ENCODE measurements around the gene ULBP1.
A peak's percentile ranks its signal among the peaks of the same experiment; 100 is the strongest.
"Not testable (repeated sequence)": the region's sequence is repeated elsewhere in the genome, so short reads cannot be mapped to it uniquely, and the experiment has no call there.

The ULBP1 gene

DNA sequence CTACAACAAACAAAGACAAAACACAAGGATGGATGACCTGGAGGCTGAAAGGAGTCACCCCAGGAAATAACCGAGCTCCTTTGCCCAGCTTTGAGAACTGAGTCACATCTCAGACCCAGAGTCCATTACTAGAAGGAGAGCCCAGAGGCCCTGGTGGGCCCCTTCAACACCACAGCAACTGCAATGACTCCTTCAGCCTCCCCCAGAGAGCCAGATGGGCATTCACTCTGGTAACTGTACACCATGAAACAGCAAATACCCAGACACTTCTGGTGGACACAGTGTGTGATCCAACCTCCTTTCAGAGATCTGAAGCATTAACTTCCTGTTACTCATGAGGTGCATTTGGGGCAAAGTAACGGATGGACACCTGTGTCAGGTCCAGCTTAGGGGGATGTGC, 39.0 kb downstream of the ULBP1 start:
- no peak overlapping the region for H3K4me3 ChIP-seq (ENCODE audit: low read length)
- TF ChIP-seq, protein P1, sequence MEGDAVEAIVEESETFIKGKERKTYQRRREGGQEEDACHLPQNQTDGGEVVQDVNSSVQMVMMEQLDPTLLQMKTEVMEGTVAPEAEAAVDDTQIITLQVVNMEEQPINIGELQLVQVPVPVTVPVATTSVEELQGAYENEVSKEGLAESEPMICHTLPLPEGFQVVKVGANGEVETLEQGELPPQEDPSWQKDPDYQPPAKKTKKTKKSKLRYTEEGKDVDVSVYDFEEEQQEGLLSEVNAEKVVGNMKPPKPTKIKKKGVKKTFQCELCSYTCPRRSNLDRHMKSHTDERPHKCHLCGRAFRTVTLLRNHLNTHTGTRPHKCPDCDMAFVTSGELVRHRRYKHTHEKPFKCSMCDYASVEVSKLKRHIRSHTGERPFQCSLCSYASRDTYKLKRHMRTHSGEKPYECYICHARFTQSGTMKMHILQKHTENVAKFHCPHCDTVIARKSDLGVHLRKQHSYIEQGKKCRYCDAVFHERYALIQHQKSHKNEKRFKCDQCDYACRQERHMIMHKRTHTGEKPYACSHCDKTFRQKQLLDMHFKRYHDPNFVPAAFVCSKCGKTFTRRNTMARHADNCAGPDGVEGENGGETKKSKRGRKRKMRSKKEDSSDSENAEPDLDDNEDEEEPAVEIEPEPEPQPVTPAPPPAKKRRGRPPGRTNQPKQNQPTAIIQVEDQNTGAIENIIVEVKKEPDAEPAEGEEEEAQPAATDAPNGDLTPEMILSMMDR (conservative IDR thresholded peaks at IDR 0.05; ENCODE audit: low read length): no peak
- DNase-seq (ENCODE audit: low read depth): no peak

DNA sequence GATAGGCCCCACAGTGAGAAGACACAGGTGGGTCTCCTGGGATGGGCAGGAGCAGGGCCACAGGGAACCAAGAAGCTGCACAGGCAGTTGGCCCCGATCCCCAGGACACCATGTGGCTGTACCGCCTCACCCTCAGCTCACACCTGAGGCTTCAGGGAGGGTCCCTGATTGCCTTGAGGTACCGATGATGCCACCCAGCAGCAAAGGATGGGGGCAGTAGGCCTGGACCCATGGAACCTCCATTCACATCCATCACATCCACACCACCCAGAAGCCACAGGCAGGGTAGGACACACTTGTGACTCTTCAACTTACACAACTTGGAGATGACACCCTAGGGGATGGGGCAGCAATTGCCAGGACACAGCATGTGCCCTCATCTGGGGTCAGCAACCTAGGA, 39.9 kb downstream of the ULBP1 start:
- not testable (repeated sequence) for DNase-seq (ENCODE audit: low read depth)

DNA sequence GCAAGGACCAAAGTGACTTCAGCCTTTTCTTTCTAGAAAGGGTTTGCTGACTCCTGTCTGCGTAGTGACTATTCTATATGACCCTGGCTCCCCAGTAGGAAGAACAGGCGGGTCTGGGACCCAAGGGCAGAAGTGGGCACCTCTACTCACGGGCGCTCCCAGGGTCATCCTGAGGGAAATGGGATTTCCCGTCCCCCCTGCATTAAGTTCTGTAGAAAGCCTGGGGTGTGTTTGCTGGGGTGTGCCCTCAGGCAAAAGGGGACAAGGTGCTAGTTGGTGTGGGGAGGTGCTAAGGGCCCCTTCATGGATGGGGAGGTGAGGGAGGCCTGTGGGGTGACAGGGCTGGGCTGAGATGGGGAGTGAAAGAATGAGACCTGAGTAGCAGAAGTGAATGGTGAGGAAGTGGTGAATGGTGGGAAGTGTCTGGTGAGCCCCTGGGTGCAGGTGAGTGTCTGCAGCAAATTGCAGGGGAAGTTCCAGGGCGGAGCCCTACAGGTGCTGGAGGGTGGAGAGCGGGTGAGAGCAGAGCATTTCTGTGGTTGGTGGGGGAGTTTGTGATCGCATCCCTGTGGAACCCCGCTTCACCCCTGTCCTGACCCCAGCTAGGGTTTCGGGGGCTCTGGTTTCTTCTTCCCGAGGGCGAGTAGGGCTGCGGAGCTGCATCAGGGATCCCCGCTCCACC, 40.5 kb downstream of the ULBP1 start:
- TF ChIP-seq, protein P1 (conservative IDR thresholded peaks at IDR 0.05; ENCODE audit: low read length): no peak
- peak overlapping the region; percentile 69 for H3K4me3 ChIP-seq (ENCODE audit: low read length)
- DNase-seq (ENCODE audit: low read depth): no peak

More for the DNA sequence above, 39.9 kb downstream of the ULBP1 start:
- not testable (repeated sequence) for H3K4me3 ChIP-seq (ENCODE audit: low read length)

DNA sequence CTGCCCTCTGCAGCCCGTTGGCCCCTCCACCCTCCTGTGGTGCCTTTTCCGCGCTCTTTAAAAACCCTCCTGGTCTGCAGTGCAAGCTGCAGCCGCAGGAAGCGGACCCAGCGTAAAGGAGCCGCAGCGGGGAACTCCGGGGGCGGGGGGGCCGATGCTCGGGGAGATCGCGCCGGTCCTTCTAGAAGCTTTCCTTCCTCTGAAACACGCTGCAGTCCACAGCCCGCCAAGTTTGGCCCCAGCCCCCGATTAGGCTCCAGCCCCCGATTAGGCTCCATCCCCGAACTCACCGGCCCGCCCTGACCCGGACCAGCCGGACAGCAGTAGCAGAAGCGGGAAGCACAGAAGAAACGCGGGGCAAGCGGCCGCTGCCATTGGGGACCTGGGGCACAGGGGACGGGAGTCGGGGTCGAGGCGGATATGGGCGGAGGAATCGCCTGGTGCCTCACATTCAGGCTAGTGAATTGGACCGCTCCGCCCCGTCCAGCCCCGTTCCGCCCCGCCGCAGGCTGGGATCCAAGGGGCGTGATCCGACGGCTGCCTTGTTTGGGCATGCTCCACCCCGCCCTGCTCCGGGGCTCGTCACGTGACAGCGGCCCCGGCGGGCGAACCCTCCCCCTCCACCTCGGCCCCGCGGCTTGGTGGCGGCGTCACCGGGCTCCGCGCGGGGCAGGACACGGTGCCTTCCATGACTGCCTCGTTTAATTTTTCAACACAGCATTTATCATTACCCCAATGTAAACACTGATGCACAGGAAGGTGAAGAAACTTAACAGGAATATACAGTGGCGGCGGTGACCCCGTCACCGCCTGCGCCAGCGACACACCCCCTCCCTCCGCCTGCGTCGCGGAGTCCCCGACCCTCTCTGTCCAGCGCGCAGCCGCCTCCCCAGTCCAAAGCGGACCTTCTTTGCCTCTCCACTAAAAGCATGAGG, 41.3 kb downstream of the ULBP1 start:
- DNase-seq (ENCODE audit: low read depth): peak; percentile 81
- TF ChIP-seq, protein P1 (conservative IDR thresholded peaks at IDR 0.05; ENCODE audit: low read length): peak; percentile 24
- peak overlapping the region; percentile 69 for H3K4me3 ChIP-seq (ENCODE audit: low read length)

DNA sequence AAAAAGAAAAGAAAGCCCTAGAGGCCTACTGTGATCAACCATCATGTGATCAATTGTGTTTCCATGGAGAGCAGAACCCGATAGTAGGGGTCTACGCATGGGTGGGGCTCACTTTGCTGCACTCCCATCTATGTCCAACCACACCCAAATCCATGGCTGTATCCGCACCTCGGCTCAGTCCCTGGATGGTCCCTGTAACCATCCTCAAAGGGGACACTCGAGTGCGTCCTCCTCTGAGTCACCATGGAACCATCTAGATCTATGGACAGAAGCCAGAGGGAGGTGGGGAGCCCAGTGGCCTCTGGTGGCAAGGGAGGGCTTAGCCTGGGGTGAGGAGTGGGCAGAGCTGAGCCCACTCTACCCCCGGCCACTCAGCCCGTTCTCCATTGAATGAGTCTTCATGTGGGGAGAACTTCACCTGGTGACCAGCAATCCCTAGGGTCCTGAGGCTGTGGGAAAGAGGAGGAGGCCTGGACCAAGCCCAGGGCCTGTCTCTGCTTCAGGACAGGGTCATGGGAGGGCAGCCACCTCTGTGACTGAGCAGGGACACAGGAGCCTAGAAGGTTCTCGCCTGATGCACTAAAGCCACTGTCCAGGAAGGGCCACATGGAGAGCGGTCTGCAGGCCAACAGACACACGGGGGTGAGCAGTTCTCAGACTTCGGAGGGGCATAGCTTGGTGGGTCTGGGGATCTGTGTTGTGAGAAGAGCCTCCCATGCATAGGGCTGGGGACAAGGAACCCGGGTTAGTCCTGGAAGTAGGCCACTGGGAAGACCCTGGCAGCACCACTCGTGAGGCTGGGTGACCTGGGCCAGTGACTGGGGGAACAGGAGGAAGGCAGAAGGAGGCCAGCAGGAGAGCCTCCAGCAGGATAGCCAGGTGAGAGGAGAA, 42.3 kb downstream of the ULBP1 start:
- TF ChIP-seq, protein P1 (conservative IDR thresholded peaks at IDR 0.05; ENCODE audit: low read length): no peak
- DNase-seq (ENCODE audit: low read depth): no peak
- H3K4me3 ChIP-seq (ENCODE audit: low read length): peak overlapping the region; percentile 69

DNA sequence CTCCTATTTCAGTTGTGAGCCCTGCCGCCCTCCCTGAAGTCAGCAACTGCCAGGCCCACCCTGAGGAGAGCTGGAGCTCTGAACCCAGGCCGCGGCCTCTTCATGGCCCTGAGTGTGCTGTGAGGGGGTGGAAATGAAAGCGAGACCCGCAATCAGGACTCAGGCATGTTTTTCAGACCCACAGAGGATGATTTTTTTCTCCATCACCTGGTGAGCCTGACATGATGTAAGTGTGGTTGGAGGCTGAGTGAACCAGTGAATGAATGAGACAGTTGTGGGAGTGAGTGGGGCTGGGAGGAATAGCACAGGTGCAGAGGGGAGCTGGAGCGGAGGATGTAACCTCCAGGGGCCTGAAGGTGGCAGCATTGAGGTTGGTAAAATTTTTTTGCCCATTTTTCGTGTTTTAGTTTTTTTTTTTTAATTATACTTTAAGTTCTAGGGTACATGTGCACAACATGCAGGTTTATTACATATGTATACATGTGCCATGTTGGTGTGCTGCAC, 43.3 kb downstream of the ULBP1 start:
- TF ChIP-seq, protein P1 (conservative IDR thresholded peaks at IDR 0.05; ENCODE audit: low read length): peak; percentile 66
- no peak overlapping the region for H3K4me3 ChIP-seq (ENCODE audit: low read length)
- DNase-seq (ENCODE audit: low read depth): no peak

DNA sequence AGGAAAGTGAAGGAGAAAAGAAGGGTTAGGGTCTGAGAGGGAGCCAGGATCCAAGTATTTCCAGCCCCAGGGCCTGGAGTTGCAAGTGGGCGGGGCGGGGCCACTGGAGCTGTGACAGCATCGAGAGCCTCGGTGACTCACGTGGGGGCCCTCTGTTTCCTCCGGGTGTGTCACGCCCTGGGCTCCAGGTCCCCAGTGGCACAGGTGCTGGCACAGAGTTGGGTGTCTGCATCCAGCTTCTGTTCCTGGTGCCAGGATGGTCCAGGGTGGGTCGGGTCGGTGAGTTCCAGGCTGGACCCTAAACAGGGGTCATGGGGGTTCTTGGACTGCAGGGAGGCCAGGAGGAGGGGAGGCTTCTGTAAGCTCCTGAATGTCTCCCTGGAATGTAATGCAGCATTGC, 44.8 kb downstream of the ULBP1 start:
- no peak for DNase-seq (ENCODE audit: low read depth)
- TF ChIP-seq, protein P1 (conservative IDR thresholded peaks at IDR 0.05; ENCODE audit: low read length): no peak
- H3K4me3 ChIP-seq (ENCODE audit: low read length): no peak overlapping the region

DNA sequence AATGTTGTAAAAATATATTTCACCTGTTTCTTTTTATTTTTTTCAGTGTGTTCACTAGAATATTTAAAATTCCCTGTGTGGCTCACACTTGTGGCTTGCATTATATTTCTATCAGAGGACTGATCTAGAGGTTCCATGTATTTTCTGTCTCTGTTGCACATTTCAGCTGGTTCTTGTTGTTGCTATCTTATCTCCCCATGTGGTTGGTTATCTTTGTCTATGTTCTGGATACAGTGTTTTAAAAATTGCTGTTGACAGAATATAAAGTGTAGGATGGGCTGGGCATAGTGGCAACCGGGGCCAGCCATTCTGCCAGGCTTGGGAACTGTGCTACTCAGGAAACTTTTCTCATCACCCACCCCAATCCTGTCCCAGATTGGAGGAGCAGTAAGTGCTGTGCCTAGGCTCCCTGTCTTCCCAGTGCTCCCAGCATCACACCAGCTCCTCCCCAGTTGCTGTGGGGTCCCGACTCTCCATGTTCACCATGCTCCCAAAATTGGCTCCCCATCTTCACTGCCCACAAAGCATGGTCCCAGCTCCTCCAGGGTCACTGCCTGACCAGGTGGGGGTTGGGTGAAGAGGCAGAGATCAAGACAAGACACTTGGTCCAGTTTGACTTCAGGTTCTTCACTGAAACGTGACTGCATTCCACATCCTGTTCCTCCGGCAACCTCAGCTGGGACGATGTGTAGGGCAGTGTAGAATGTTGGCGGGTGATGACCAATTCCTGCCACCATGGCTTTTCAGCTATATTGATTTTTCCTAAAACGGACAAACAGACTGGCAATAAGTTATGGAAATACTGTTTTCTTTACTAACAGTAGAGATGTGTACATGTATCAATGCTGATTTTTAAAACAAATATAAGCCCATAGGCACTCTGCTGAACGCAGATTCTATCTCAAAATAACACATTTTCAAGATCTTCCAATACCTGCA, 49.4 kb downstream of the ULBP1 start:
- H3K4me3 ChIP-seq (ENCODE audit: low read length); DNase-seq (ENCODE audit: low read depth): not testable (repeated sequence)
